ENCODE results near the gene ACTL6B. TPM values are rescaled to one million over a fixed set of nuclear protein-coding genes. Genes with fewer than 3 reads are reported as not detected.

ACTL6B gene
- polyA plus RNA-seq, 1 donor from 2014 or later: 339 TPM

DNA sequence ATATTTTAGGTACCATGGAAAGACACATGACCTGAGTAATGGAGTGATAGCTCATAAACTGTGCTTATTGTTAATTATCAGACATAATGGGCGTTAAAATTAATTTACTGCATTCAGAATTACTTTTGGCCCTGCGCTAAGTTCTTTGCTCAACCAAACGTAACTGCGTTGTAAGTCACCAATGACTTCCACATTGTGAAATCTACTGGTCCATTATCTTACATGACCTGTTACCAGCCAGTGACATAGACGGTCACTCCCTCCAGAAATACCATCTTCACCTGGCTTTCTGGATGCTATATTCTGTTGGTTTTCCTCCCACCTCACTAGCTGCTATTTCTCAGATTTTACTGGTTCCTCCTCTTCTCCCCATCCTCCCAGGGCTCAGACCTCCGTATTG, 42.8 kb upstream of the ACTL6B start:
- no peak overlapping the region for H3K4me2 ChIP-seq (ENCODE audit: low read length)
- H3K9me2 ChIP-seq (ENCODE audit: insufficient read depth, low read length): no peaks in the 10 kb centered on the region
- H3K4me3 ChIP-seq (ENCODE audit: low read length): no peak overlapping the region
- no peak overlapping the region for H2AFZ ChIP-seq (ENCODE audit: low read depth, low read length)
- H3K27me3 ChIP-seq (ENCODE audit: insufficient read depth, low read depth, low read length): no peaks in the 10 kb centered on the region
- H3F3A ChIP-seq (ENCODE audit: insufficient read depth, low read length, poor library complexity, severe bottlenecking): no peaks in the 10 kb centered on the region
- H3K36me3 ChIP-seq (ENCODE audit: insufficient read depth, low read length): no peaks in the 10 kb centered on the region
- no peak overlapping the region for H3K9ac ChIP-seq (ENCODE audit: low read length)
- no peak overlapping the region for H3K27ac ChIP-seq (ENCODE audit: low read length)
- no peaks in the 10 kb centered on the region for H3K79me2 ChIP-seq (replicated peaks; ENCODE audit: insufficient read depth, low read length)
- H4K20me1 ChIP-seq (ENCODE audit: insufficient read depth): no peaks in the 10 kb centered on the region
- no peaks in the 10 kb centered on the region for H3K9me3 ChIP-seq (ENCODE audit: low read length)
- TF ChIP-seq SMC3 (conservative IDR thresholded peaks at IDR 0.05; ENCODE audit: poor library complexity) (no peak), MXI1 (conservative IDR thresholded peaks at IDR 0.05; ENCODE audit: poor library complexity, severe bottlenecking) (no peak), EP300 (conservative IDR thresholded peaks at IDR 0.05; ENCODE audit: poor library complexity, severe bottlenecking) (no peak), EZH2 (IDR thresholded peaks at IDR 0.05; ENCODE audit: borderline replicate concordance, insufficient read depth, low read length, poor library complexity, severe bottlenecking) (no peak), POLR2AphosphoS5 (IDR thresholded peaks at IDR 0.05) (no peak), TAF1 (IDR thresholded peaks at IDR 0.05; ENCODE audit: low read depth) (no peak), RAD21 (conservative IDR thresholded peaks at IDR 0.05) (no peak)
- TF ChIP-seq, protein P1, sequence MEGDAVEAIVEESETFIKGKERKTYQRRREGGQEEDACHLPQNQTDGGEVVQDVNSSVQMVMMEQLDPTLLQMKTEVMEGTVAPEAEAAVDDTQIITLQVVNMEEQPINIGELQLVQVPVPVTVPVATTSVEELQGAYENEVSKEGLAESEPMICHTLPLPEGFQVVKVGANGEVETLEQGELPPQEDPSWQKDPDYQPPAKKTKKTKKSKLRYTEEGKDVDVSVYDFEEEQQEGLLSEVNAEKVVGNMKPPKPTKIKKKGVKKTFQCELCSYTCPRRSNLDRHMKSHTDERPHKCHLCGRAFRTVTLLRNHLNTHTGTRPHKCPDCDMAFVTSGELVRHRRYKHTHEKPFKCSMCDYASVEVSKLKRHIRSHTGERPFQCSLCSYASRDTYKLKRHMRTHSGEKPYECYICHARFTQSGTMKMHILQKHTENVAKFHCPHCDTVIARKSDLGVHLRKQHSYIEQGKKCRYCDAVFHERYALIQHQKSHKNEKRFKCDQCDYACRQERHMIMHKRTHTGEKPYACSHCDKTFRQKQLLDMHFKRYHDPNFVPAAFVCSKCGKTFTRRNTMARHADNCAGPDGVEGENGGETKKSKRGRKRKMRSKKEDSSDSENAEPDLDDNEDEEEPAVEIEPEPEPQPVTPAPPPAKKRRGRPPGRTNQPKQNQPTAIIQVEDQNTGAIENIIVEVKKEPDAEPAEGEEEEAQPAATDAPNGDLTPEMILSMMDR (IDR thresholded peaks at IDR 0.05; ENCODE audit: poor library complexity, severe bottlenecking): no peak
- TF ChIP-seq, protein P2, sequence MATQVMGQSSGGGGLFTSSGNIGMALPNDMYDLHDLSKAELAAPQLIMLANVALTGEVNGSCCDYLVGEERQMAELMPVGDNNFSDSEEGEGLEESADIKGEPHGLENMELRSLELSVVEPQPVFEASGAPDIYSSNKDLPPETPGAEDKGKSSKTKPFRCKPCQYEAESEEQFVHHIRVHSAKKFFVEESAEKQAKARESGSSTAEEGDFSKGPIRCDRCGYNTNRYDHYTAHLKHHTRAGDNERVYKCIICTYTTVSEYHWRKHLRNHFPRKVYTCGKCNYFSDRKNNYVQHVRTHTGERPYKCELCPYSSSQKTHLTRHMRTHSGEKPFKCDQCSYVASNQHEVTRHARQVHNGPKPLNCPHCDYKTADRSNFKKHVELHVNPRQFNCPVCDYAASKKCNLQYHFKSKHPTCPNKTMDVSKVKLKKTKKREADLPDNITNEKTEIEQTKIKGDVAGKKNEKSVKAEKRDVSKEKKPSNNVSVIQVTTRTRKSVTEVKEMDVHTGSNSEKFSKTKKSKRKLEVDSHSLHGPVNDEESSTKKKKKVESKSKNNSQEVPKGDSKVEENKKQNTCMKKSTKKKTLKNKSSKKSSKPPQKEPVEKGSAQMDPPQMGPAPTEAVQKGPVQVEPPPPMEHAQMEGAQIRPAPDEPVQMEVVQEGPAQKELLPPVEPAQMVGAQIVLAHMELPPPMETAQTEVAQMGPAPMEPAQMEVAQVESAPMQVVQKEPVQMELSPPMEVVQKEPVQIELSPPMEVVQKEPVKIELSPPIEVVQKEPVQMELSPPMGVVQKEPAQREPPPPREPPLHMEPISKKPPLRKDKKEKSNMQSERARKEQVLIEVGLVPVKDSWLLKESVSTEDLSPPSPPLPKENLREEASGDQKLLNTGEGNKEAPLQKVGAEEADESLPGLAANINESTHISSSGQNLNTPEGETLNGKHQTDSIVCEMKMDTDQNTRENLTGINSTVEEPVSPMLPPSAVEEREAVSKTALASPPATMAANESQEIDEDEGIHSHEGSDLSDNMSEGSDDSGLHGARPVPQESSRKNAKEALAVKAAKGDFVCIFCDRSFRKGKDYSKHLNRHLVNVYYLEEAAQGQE (IDR thresholded peaks at IDR 0.05; ENCODE audit: borderline replicate concordance): no peak

DNA sequence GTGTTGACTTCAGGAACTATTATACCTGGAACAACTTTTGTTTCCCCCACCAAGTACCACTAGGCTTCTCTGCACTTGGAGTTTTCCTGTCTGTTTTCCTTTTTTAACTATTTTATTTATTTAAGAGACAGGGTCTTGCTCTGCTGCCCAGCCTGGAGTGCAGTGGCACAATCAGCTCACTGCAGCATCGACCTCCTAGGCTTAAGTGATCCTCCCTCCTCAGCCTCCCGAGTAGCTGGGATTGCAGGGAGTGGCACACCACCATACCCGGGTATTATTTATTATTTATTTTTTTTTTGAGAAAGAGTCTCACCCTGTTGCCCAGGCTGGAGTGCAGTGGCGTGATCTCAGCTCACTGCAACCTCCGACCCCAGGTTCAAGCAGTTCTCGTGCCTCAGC, 39.9 kb upstream of the ACTL6B start:
- no peaks in the 10 kb centered on the region for H3K36me3 ChIP-seq (ENCODE audit: insufficient read depth, low read length)
- no peak overlapping the region for H3K27ac ChIP-seq (ENCODE audit: low read length)
- H3K79me2 ChIP-seq (replicated peaks; ENCODE audit: insufficient read depth, low read length): peaks cover 25% of the 10 kb centered on the region
- no peaks in the 10 kb centered on the region for H3K9me3 ChIP-seq (ENCODE audit: low read length)
- H3K9me2 ChIP-seq (ENCODE audit: insufficient read depth, low read length): no peaks in the 10 kb centered on the region
- no peaks in the 10 kb centered on the region for H3F3A ChIP-seq (ENCODE audit: insufficient read depth, low read length, poor library complexity, severe bottlenecking)
- H3K9ac ChIP-seq (ENCODE audit: low read length): no peak overlapping the region
- TF ChIP-seq RAD21 (conservative IDR thresholded peaks at IDR 0.05) (no peak), SMC3 (conservative IDR thresholded peaks at IDR 0.05; ENCODE audit: poor library complexity) (no peak), TAF1 (IDR thresholded peaks at IDR 0.05; ENCODE audit: low read depth) (no peak), EZH2 (IDR thresholded peaks at IDR 0.05; ENCODE audit: borderline replicate concordance, insufficient read depth, low read length, poor library complexity, severe bottlenecking) (no peak), MXI1 (conservative IDR thresholded peaks at IDR 0.05; ENCODE audit: poor library complexity, severe bottlenecking) (no peak), EP300 (conservative IDR thresholded peaks at IDR 0.05; ENCODE audit: poor library complexity, severe bottlenecking) (no peak), POLR2AphosphoS5 (IDR thresholded peaks at IDR 0.05) (no peak)
- TF ChIP-seq, protein P1 (IDR thresholded peaks at IDR 0.05; ENCODE audit: poor library complexity, severe bottlenecking): no peak
- TF ChIP-seq, protein P2 (IDR thresholded peaks at IDR 0.05; ENCODE audit: borderline replicate concordance): no peak
- H3K4me3 ChIP-seq (ENCODE audit: low read length): no peak overlapping the region
- H3K27me3 ChIP-seq (ENCODE audit: insufficient read depth, low read depth, low read length): no peaks in the 10 kb centered on the region
- peaks cover 6% of the 10 kb centered on the region for H4K20me1 ChIP-seq (ENCODE audit: insufficient read depth)
- no peak overlapping the region for H3K4me2 ChIP-seq (ENCODE audit: low read length)
- H2AFZ ChIP-seq (ENCODE audit: low read depth, low read length): no peak overlapping the region

Measured in neural cell (in vitro differentiated cells).